Fibroblast of lung (primary cell): ENCODE results near the gene PPIA.

ENCODE experiments used
- EZH2 ChIP-seq: IDR thresholded peaks from 2 replicates; pipeline ENCODE4 v1.5.1; 2012; ENCODE audit warnings: low read length, control low read depth, mild to moderate bottlenecking; ENCODE audit errors: missing control alignments
- TF ChIP-seq, protein P1 (sequence below), 2 donors: IDR thresholded peaks in 1 of 2; conservative IDR thresholded peaks in 1 of 2; 1 replicate in 1 of 2; 2 replicates in 1 of 2; pipeline ENCODE4 v1.5.1; 2011 to 2012; ENCODE audit warnings: low read length in 2 of 2, control low read depth in 1 of 2, inconsistent platforms in 1 of 2, low read depth in 1 of 2, mild to moderate bottlenecking in 1 of 2

DNA sequence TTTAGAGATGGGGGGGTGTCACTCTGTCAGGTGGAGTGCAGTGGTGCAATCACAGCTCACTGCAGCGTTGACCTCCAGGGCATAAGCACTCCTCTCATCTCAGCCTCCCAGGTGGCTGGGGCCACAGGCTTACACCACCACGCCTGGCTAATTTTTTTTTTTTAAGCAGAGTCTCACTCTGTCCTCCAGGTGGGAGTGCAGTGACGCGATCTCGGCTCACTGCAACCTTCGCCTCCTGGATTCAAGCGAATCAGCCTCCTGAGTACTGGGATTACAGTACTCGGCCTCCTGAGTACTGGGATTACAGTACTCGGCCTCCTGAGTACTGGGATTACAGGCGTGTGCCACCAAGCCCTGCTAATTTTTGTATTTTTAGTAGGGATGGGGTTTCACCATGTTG is 23.6 kb upstream of the PPIA start:
- TF ChIP-seq, protein P1, sequence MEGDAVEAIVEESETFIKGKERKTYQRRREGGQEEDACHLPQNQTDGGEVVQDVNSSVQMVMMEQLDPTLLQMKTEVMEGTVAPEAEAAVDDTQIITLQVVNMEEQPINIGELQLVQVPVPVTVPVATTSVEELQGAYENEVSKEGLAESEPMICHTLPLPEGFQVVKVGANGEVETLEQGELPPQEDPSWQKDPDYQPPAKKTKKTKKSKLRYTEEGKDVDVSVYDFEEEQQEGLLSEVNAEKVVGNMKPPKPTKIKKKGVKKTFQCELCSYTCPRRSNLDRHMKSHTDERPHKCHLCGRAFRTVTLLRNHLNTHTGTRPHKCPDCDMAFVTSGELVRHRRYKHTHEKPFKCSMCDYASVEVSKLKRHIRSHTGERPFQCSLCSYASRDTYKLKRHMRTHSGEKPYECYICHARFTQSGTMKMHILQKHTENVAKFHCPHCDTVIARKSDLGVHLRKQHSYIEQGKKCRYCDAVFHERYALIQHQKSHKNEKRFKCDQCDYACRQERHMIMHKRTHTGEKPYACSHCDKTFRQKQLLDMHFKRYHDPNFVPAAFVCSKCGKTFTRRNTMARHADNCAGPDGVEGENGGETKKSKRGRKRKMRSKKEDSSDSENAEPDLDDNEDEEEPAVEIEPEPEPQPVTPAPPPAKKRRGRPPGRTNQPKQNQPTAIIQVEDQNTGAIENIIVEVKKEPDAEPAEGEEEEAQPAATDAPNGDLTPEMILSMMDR (conservative IDR thresholded peaks at IDR 0.05 in 1 of 2, IDR thresholded peaks at IDR 0.05 in 1 of 2; ENCODE audit: low read depth in 1 of 2, low read length in 2 of 2), result no peak
- TF ChIP-seq EZH2, result no peak
